WTC11 (cell line): ENCODE data around the gene DCAF5. TPM values are rescaled to one million over a fixed set of nuclear protein-coding genes. Genes with fewer than 3 reads are reported as not detected.

Source experiments
- ATAC-seq: fragments of 200-7000 bp; cut with Tn5 transposase; 2 replicates; pipeline ENCODE4 v1.10.0; 2021; ENCODE audit warnings: mild to moderate bottlenecking, moderate library complexity
- CTCF ChIA-PET: fragments of 300-600 bp; sonication (Branson Sonifier 250); formaldehyde crosslinking; loops from one replicate; lab custom pipeline; 2021; ENCODE audit warnings: antibody characterized with exemption; lab: Charles Lee
- POLR2A ChIA-PET: fragments of 350-600 bp; sonication (Branson Sonifier 250); formaldehyde crosslinking; loops from one replicate; lab custom pipeline; 2021; ENCODE audit warnings: antibody characterized with exemption; lab: Charles Lee
- DNase-seq: peaks from one replicate; pipeline ENCODE4 v3.0.0; 2021; ENCODE audit warnings: low spot score
- H3K27ac Mint-ChIP-seq: 2 replicates; pipeline ENCODE4 v1.8.0; 2021; ENCODE audit warnings: mixed read lengths
- H3K27me3 Mint-ChIP-seq: 2 replicates; pipeline ENCODE4 v1.8.0; 2021; ENCODE audit warnings: low read depth, mild to moderate bottlenecking, moderate library complexity, mixed read lengths
- H3K36me3 Mint-ChIP-seq: 2 replicates; pipeline ENCODE4 v1.8.0; 2021; ENCODE audit warnings: mixed read lengths
- H3K4me1 Mint-ChIP-seq: 2 replicates; pipeline ENCODE4 v1.8.0; 2022; ENCODE audit warnings: mixed read lengths
- H3K4me3 Mint-ChIP-seq: 2 replicates; pipeline ENCODE4 v1.8.0; 2021; ENCODE audit warnings: mild to moderate bottlenecking, moderate library complexity, mixed read lengths
- H3K9me3 Mint-ChIP-seq: 2 replicates; pipeline ENCODE4 v1.8.0; 2021; ENCODE audit warnings: mixed read lengths
- AR ChIP-seq: fragments of 250-450 bp; sonication (Bioruptor Pico); IDR thresholded peaks from 2 replicates; pipeline ENCODE4 v1.9.0; 2021; ENCODE audit warnings: mild to moderate bottlenecking
- ATF1 ChIP-seq: sonication (generic); formaldehyde crosslinking; IDR thresholded peaks from 2 replicates; pipeline ENCODE4 v1.8.1; 2023; ENCODE audit warnings: mild to moderate bottlenecking, moderate library complexity, missing genetic modification reagents
- CBFB ChIP-seq: sonication (generic); formaldehyde crosslinking; IDR thresholded peaks from 2 replicates; pipeline ENCODE4 v1.8.1; 2022; ENCODE audit warnings: mild to moderate bottlenecking, low read depth, missing genetic modification reagents
- CREB1 ChIP-seq: sonication (generic); formaldehyde crosslinking; IDR thresholded peaks from 2 replicates; pipeline ENCODE4 v1.8.0; 2023; ENCODE audit warnings: mild to moderate bottlenecking, missing genetic modification reagents
- CREM ChIP-seq: sonication (generic); formaldehyde crosslinking; IDR thresholded peaks from 2 replicates; pipeline ENCODE4 v1.8.1; 2022; ENCODE audit warnings: mild to moderate bottlenecking, missing genetic modification reagents, moderate library complexity
- E2F5 ChIP-seq: sonication (generic); formaldehyde crosslinking; IDR thresholded peaks from 2 replicates; pipeline ENCODE4 v1.8.1; 2022; ENCODE audit warnings: mild to moderate bottlenecking, moderate library complexity, missing genetic modification reagents
- ELF4 ChIP-seq: sonication (generic); formaldehyde crosslinking; IDR thresholded peaks from 2 replicates; pipeline ENCODE4 v1.8.1; 2022; ENCODE audit warnings: low read depth, mild to moderate bottlenecking, moderate library complexity, missing genetic modification reagents
- ESRRA ChIP-seq: sonication (generic); formaldehyde crosslinking; IDR thresholded peaks from 2 replicates; pipeline ENCODE4 v1.8.1; 2022; ENCODE audit warnings: mild to moderate bottlenecking, missing genetic modification reagents, borderline replicate concordance
- FOXK1 ChIP-seq: sonication (generic); formaldehyde crosslinking; IDR thresholded peaks from 2 replicates; pipeline ENCODE4 v1.8.0; 2022; ENCODE audit warnings: mild to moderate bottlenecking, moderate library complexity, missing genetic modification reagents
- FOXP4 ChIP-seq: sonication (generic); formaldehyde crosslinking; IDR thresholded peaks from 2 replicates; pipeline ENCODE4 v1.8.0; 2022; ENCODE audit warnings: mild to moderate bottlenecking, missing genetic modification reagents
- GRHL2 ChIP-seq: fragments of 250-450 bp; sonication (Bioruptor Pico); IDR thresholded peaks from 2 replicates; pipeline ENCODE4 v1.8.0; 2022; ENCODE audit warnings: mild to moderate bottlenecking, moderate library complexity; ENCODE audit not compliant: insufficient replicate concordance, severe bottlenecking
- IRF1 ChIP-seq: sonication (generic); formaldehyde crosslinking; IDR thresholded peaks from 2 replicates; pipeline ENCODE4 v1.8.0; 2023; ENCODE audit warnings: missing genetic modification reagents
- MAX ChIP-seq: sonication (generic); formaldehyde crosslinking; IDR thresholded peaks from 2 replicates; pipeline ENCODE4 v1.8.0; 2022; ENCODE audit warnings: mild to moderate bottlenecking, missing genetic modification reagents
- RORB ChIP-seq: fragments of 250-450 bp; sonication (Bioruptor Pico); IDR thresholded peaks from 2 replicates; pipeline ENCODE4 v1.9.0; 2021; ENCODE audit warnings: mild to moderate bottlenecking
- SMAD3 ChIP-seq: sonication (generic); formaldehyde crosslinking; IDR thresholded peaks from 2 replicates; pipeline ENCODE4 v1.8.0; 2022; ENCODE audit warnings: missing genetic modification reagents, mild to moderate bottlenecking, borderline replicate concordance
- SOX15 ChIP-seq: fragments of 250-450 bp; sonication (Bioruptor Pico); IDR thresholded peaks from 2 replicates; pipeline ENCODE4 v1.9.0; 2021; ENCODE audit warnings: mild to moderate bottlenecking
- SP1 ChIP-seq: sonication (generic); formaldehyde crosslinking; conservative IDR thresholded peaks from 2 replicates; pipeline ENCODE4 v1.8.1; 2022; ENCODE audit warnings: missing genetic modification reagents
- TP53 ChIP-seq: sonication (generic); formaldehyde crosslinking; IDR thresholded peaks from 2 replicates; pipeline ENCODE4 v1.8.1; 2023; ENCODE audit warnings: mild to moderate bottlenecking, missing genetic modification reagents
- ZNF138 ChIP-seq: sonication (generic); formaldehyde crosslinking; conservative IDR thresholded peaks from 2 replicates; pipeline ENCODE4 v1.8.1; 2022; ENCODE audit warnings: mild to moderate bottlenecking, moderate library complexity, missing genetic modification reagents
- total RNA-seq: library from RNA; stranded (reverse); gene quantifications from 3 replicates; pipeline ENCODE4 v1.2.3, GENCODE V29; 2021
- TF ChIP-seq, protein P1 (sequence below): fragments of 250-450 bp; sonication (Bioruptor Pico); IDR thresholded peaks from 2 replicates; pipeline ENCODE4 v2.1.2; 2022; ENCODE audit warnings: mild to moderate bottlenecking, moderate library complexity
- TF ChIP-seq, protein P2 (sequence below): sonication (generic); formaldehyde crosslinking; IDR thresholded peaks from 2 replicates; pipeline ENCODE4 v1.8.0; 2022; ENCODE audit warnings: mild to moderate bottlenecking, missing genetic modification reagents
- TF ChIP-seq, protein P3 (sequence below): sonication (generic); formaldehyde crosslinking; conservative IDR thresholded peaks from 2 replicates; pipeline ENCODE4 v1.8.1; 2022; ENCODE audit warnings: mild to moderate bottlenecking, missing genetic modification reagents
- TF ChIP-seq, protein P4 (sequence below): sonication (generic); formaldehyde crosslinking; IDR thresholded peaks from 2 replicates; pipeline ENCODE4 v1.8.1; 2023; ENCODE audit warnings: mild to moderate bottlenecking, missing genetic modification reagents

Gene DCAF5
- total RNA-seq, 1 experiment from 2014 or later, result 30.3 TPM

GRCh38 chr14:69118305-69118704, 34.6 kb downstream of the DCAF5 start:
- Mint-ChIP-seq H3K4me3 (no peak overlapping the region), H3K4me1 (no peaks in the 10 kb centered on the region), H3K9me3 (no peaks in the 10 kb centered on the region), H3K27me3 (no peaks in the 10 kb centered on the region), H3K36me3 (peaks cover 3% of the 10 kb centered on the region; the same call in 1 of the 2 replicates), H3K27ac (no peak overlapping the region)
- DNase-seq, result no peak
- POLR2A ChIA-PET, result no interaction called here
- CTCF ChIA-PET, result interaction anchor here (0.8 to 1.8 kb wide), 2 partner anchors 11 to 12 kb away, joined by 6 read pairs; no protein-coding TSS in a partner anchor
- no peak for ATAC-seq
- no peak for TF ChIP-seq IRF1 (CRISPR knock-in tag)
- TF ChIP-seq E2F5, result no peak
- no peak for TF ChIP-seq ATF1 (CRISPR knock-in tag)
- TF ChIP-seq, protein P1, sequence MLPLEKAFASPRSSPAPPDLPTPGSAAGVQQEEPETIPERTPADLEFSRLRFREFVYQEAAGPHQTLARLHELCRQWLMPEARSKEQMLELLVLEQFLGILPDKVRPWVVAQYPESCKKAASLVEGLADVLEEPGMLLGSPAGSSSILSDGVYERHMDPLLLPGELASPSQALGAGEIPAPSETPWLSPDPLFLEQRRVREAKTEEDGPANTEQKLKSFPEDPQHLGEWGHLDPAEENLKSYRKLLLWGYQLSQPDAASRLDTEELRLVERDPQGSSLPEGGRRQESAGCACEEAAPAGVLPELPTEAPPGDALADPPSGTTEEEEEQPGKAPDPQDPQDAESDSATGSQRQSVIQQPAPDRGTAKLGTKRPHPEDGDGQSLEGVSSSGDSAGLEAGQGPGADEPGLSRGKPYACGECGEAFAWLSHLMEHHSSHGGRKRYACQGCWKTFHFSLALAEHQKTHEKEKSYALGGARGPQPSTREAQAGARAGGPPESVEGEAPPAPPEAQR (CRISPR knock-in tag), result no peak
- no peak for TF ChIP-seq ELF4 (CRISPR knock-in tag)
- TF ChIP-seq, protein P2, sequence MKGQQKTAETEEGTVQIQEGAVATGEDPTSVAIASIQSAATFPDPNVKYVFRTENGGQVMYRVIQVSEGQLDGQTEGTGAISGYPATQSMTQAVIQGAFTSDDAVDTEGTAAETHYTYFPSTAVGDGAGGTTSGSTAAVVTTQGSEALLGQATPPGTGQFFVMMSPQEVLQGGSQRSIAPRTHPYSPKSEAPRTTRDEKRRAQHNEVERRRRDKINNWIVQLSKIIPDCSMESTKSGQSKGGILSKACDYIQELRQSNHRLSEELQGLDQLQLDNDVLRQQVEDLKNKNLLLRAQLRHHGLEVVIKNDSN (CRISPR knock-in tag), result no peak
- no peak for TF ChIP-seq RORB
- TF ChIP-seq AR (CRISPR knock-in tag), result no peak
- no peak for TF ChIP-seq ESRRA (CRISPR knock-in tag)
- no peak for TF ChIP-seq FOXK1 (CRISPR knock-in tag)
- no peak for TF ChIP-seq TP53
- TF ChIP-seq SP1, result no peak
- TF ChIP-seq CBFB, result no peak
- no peak for TF ChIP-seq ZNF138 (CRISPR knock-in tag)
- TF ChIP-seq GRHL2, result no peak
- TF ChIP-seq CREB1 (CRISPR knock-in tag), result no peak
- no peak for TF ChIP-seq SOX15
- no peak for TF ChIP-seq SMAD3 (CRISPR knock-in tag)

- DNase-seq (no peak), ATAC-seq (no peak)
- Mint-ChIP-seq H3K4me3 (no peak overlapping the region), H3K27me3 (no peaks in the 10 kb centered on the region), H3K4me1 (no peaks in the 10 kb centered on the region), H3K36me3 (peaks cover 3% of the 10 kb centered on the region; the same call in 1 of the 2 replicates), H3K9me3 (no peaks in the 10 kb centered on the region), H3K27ac (no peak overlapping the region)
- CTCF ChIA-PET, result interaction anchor here (2.1 kb wide), 2 partner anchors 10 to 12 kb away, joined by 6 to 10 read pairs; no protein-coding TSS in a partner anchor
- TF ChIP-seq CREM (CRISPR knock-in tag) (no peak), ZNF138 (CRISPR knock-in tag) (no peak), MAX (CRISPR knock-in tag) (no peak), FOXP4 (CRISPR knock-in tag) (no peak), SOX15 (no peak)
- TF ChIP-seq, protein P3, sequence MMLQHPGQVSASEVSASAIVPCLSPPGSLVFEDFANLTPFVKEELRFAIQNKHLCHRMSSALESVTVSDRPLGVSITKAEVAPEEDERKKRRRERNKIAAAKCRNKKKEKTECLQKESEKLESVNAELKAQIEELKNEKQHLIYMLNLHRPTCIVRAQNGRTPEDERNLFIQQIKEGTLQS (CRISPR knock-in tag), result no peak
- TF ChIP-seq, protein P4, sequence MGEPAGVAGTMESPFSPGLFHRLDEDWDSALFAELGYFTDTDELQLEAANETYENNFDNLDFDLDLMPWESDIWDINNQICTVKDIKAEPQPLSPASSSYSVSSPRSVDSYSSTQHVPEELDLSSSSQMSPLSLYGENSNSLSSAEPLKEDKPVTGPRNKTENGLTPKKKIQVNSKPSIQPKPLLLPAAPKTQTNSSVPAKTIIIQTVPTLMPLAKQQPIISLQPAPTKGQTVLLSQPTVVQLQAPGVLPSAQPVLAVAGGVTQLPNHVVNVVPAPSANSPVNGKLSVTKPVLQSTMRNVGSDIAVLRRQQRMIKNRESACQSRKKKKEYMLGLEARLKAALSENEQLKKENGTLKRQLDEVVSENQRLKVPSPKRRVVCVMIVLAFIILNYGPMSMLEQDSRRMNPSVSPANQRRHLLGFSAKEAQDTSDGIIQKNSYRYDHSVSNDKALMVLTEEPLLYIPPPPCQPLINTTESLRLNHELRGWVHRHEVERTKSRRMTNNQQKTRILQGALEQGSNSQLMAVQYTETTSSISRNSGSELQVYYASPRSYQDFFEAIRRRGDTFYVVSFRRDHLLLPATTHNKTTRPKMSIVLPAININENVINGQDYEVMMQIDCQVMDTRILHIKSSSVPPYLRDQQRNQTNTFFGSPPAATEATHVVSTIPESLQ, result no peak
- POLR2A ChIA-PET, result no interaction called here
Observed at GRCh38 chr14:69117020-69117767, 35.7 kb downstream of the DCAF5 start.
